GM23248 (cell line): ENCODE data around the gene HRH4.

Source experiments
- EZH2 ChIP-seq: fragments of 200-600 bp; sonication (generic); IDR thresholded peaks from 2 replicates; pipeline ENCODE4 v1.6.1; 2018; ENCODE audit warnings: antibody characterized with exemption, mild to moderate bottlenecking; ENCODE audit not compliant: insufficient read depth, poor library complexity, severe bottlenecking
- EZH2phosphoT487 ChIP-seq: fragments of 200-600 bp; sonication (generic); IDR thresholded peaks from 2 replicates; pipeline ENCODE4 v1.6.1; 2018; ENCODE audit warnings: antibody characterized with exemption, moderate library complexity, mild to moderate bottlenecking, low read depth; ENCODE audit not compliant: insufficient read depth

DNA sequence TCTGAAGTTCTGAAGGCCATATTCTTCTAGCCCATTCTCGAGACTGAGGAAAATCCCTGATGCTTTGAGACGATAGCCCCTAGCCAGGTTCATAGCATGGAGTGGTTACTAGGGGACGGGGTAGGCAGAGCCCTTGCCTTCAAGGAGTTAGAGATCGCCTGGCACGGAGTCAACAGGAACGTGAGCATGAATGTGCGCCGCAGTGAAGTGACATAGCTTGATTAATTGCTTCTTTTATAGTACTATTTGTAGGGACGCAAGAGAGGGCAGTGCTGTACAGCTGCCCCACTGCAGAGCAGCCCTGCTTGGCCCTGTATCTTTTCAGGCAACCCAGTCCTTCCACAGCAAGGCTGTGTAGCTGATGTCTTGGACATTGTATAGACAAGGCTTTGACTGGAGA is 26.2 kb downstream of the HRH4 start:
- TF ChIP-seq EZH2phosphoT487 (no peak), EZH2 (no peak)
